GM12865 (cell line): ENCODE data around the gene CNKSR3.

ENCODE experiments used
- DNase-seq: peaks from one replicate; pipeline ENCODE4 v3.0.0; 2010; ENCODE audit warnings: low read depth
- H3K4me3 ChIP-seq: 2 replicates; pipeline ENCODE4 v1.5.1; 2011; ENCODE audit warnings: mild to moderate bottlenecking, low read depth, low read length, control low read depth
- TF ChIP-seq, protein P1 (sequence below): IDR thresholded peaks from 2 replicates; pipeline ENCODE4 v1.5.1; 2011; ENCODE audit warnings: low read length, control low read depth, low read depth, inconsistent platforms; ENCODE audit not compliant: insufficient read depth; ENCODE audit errors: missing control alignments

CNKSR3 gene

DNA sequence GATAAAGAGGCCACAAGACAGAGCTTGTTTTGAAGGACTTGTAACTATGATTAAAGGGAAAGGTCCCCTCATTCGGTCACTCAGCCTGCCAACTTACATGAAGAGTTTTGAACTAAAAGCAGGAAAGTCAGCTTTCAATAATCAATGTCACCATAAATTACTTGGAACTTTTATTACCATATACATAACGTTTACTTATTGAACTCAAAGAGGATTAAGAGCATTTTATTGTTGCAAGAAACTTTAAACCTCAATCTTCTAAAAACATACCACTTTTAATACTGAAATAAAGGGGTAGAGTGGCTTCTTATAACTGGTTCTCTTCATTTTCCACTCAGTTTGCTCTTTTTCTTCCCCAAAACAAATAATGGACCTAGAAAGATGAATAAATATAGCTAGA lies 65.1 kb downstream of the CNKSR3 start:
- TF ChIP-seq, protein P1, sequence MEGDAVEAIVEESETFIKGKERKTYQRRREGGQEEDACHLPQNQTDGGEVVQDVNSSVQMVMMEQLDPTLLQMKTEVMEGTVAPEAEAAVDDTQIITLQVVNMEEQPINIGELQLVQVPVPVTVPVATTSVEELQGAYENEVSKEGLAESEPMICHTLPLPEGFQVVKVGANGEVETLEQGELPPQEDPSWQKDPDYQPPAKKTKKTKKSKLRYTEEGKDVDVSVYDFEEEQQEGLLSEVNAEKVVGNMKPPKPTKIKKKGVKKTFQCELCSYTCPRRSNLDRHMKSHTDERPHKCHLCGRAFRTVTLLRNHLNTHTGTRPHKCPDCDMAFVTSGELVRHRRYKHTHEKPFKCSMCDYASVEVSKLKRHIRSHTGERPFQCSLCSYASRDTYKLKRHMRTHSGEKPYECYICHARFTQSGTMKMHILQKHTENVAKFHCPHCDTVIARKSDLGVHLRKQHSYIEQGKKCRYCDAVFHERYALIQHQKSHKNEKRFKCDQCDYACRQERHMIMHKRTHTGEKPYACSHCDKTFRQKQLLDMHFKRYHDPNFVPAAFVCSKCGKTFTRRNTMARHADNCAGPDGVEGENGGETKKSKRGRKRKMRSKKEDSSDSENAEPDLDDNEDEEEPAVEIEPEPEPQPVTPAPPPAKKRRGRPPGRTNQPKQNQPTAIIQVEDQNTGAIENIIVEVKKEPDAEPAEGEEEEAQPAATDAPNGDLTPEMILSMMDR = no peak
- DNase-seq = no peak
- no peak overlapping the region for H3K4me3 ChIP-seq

DNA sequence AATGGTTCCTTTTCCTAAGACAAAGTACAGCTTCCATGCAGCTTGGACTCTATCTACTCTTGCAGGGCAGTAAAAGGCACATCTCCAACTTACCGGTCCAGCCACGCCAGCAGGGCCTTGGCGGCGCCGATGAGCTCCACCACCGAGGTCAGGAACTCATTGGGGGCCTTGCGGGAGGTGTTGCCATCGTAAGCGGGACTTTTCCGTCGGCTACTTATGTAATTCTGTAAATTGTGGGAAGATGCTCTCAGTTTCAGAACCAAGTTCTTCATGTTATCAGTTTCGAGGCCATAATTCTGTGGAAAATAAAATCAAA lies 68.5 kb downstream of the CNKSR3 start:
- no peak overlapping the region for H3K4me3 ChIP-seq
- DNase-seq = no peak
- TF ChIP-seq, protein P1 = no peak

DNA sequence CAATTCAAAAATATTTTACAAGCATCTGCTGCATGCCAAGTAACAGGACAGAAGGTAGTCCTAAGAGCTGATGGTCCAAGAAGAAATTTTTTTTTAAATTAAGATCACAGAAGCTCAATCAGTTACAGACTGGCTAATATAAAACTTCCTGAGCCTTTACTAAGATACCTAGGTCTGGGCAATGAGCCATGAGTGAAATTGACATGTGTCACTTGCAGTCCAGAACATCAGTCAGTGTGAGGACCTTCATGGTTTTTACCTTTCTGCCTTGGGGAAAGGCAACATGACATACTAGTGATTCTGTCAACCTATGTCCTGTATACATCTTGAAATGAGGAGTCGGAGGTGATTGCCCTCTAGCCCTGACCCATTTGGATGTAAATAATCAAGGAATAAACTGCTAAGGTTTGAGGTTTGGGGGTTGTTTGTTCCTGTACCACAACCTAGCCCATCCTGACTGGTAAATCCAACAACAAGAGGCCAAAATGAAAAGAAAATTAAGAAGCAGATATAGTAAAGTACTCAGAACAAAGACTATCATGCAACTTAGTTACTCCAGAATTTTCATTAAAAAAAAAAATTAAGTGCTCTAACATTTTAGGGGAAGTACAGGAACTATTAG lies 70.0 kb downstream of the CNKSR3 start:
- no peak for DNase-seq
- TF ChIP-seq, protein P1 = no peak
- H3K4me3 ChIP-seq = no peak overlapping the region

DNA sequence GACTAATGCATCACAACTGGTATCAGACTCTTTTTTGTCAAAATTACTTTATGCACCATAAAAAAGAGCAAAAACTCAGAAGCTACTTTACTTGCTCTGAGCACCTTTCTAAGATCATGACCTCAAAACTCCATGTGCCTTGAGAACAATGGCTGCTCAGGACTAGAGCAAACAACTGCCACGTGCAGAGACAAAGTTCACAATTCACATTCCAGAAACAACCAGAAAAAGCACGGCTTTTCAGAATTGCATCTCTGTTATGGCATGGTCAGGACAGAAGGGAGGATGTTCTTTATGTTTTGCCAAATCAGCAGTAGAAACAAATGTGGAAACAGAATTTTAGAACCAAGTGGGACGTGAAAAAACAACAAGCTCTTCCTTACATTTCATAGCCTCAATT lies 70.5 kb downstream of the CNKSR3 start:
- TF ChIP-seq, protein P1 = no peak
- no peak overlapping the region for H3K4me3 ChIP-seq
- no peak for DNase-seq

DNA sequence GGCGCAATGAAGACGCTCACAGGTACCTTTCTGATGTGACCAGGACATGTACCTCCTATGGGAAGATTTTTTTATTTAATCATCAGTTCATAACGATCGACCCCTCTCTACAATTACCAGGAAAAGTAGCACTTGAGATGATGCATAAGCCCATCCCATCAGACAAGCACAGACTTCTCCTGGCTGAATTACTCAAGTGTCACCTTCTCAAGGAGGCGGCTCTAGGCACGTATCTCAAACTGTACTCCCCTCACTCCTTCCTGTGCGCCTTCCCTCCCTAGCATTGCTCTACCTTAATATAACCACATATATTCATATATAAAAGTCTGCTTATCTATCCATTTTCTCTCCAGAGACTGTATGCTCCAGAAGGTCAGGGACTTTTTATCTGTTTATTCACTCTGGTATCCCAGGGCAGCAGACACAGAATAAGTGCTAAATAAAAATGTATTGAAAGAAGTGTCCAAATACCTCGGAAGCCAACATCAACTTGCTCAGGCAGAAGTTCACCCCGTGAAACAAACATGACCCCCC lies 71.5 kb downstream of the CNKSR3 start:
- no peak overlapping the region for H3K4me3 ChIP-seq
- TF ChIP-seq, protein P1 = no peak
- DNase-seq = no peak

DNA sequence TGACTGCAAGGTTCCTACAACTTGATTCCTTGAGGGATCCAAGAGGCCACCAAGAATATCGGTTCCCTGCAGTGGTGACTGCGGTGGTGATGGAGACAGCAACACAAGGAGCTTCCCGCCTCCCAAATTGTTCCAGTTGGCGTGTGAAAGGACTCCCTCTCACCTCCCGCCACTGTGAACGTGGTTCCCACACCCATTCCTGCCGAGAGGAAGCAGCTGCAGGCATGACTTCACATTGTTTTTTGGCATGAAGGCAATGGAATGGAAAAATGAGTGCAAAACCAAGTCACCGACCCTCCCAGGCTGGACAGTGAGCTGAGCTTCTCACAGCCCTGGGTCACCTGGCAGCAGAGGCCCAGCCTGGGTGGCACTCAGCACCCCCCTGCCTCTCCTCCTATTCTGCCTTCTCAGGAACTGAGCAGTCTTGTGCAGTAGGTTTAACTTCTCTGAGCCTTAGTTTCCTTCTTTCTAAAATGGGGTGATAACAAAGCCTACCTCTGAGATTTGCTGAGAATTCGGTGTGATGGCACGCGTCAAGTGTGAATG lies 75.0 kb downstream of the CNKSR3 start:
- TF ChIP-seq, protein P1 = no peak
- no peak for DNase-seq
- no peak overlapping the region for H3K4me3 ChIP-seq

DNA sequence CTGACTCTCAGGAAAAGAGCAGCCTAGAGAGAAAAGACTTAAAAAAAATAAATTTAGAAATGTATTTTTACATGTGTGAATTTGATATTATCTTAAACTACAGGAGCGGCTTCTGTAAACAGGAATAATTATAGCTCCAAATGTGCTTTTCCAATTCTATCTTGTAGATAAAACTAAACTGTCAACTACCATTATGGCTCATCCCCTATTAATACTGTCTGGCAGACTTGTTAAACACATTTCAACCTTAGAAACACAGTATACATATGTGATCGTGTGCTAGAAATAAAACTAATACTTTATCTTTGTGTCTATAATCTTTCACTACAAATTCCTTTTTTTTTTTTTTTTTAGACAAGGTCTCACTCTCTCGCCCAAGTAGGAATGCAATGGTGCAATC lies 75.8 kb downstream of the CNKSR3 start:
- TF ChIP-seq, protein P1 = no peak
- DNase-seq = no peak
- H3K4me3 ChIP-seq = no peak overlapping the region
